ENCODE data around the gene FBXO17.

The FBXO17 gene

DNA sequence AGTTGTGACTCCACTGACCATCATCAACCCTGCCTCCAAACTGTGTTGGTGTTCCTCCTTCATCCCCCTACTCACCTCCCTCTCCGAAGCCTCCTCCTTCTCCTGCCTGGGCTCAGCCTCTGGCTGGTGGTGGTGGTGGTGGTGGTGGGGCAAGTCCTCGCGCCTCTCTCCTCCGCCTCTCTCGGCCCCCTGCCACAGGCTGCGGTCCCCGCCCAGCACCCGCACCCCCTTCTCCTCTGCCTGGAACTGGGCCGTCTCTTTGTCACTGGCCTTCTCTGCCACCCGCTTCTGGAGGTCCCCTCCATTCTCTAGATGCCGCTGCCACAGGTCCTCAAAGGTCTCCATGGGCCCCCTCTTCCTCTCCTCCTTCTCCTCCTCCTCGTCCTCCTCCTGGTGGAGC is 65.1 kb downstream of the FBXO17 start:
- Mint-ChIP-seq H3K27ac (no peak overlapping the region), H3K36me3 (peaks cover 39 to 46% of the 10 kb centered on the region in 2 donors), H3K27me3 (no peaks in the 10 kb centered on the region), H3K9me3 (no peaks in the 10 kb centered on the region), H3K4me1 (peaks cover 10% of the 10 kb centered on the region in 2 donors), H3K4me3 (no peak overlapping the region)
- no peak for ATAC-seq (replicated peaks)
- DNase-seq = no peak

DNA sequence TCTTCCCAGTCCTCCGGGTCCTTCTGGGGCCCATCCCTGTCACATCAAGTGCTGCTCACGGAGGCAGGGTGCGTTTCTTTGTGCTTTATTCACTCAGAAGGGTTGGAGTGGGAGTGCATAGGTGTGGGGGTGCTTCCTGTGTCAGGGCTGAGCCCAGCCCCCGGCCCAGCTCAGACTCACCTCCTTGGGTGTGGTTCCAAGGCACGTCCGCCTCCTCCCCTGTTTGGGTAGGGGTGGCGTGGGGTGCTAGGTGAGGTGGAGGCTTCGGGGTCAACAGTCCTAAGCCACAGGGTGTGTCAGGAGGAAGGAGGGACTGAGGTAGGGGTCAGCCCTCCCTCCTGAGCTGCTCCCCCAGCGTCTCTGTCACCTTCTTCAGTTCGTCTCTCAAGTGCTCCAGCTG is 66.6 kb downstream of the FBXO17 start:
- peaks cover 42 to 53% of the 10 kb centered on the region in 2 donors for H3K36me3 Mint-ChIP-seq

DNA sequence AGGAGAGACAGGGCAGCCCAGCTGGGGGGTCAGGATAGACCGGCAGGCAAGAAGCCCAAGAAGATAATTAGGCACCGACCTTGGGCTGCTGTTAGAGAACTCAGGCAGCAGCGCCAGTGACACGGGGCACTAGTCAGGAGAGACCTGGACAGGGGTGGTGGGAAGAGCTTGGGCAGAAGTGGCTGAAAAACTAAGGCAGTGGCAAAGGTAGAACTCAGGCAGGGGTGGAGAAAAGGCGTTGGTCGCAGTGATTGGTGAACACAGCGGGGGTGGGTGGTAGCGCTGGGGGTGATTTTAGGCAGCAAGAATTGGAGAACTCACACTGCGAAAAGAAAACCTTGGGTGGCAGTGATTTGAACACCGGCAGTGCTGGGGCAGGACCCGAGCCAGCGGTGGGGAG is 67.9 kb downstream of the FBXO17 start:
- DNase-seq = no peak
- peaks cover 8 to 10% of the 10 kb centered on the region in 2 donors for H3K4me1 Mint-ChIP-seq
- H3K27ac Mint-ChIP-seq = peak overlapping the region; percentile 90
- peaks cover 42 to 51% of the 10 kb centered on the region in 2 donors for H3K36me3 Mint-ChIP-seq
- H3K27me3 Mint-ChIP-seq = no peaks in the 10 kb centered on the region
- ATAC-seq (replicated peaks) = no peak
- H3K9me3 Mint-ChIP-seq = no peaks in the 10 kb centered on the region
- H3K4me3 Mint-ChIP-seq = no peak overlapping the region

More for the DNA sequence above, 66.6 kb downstream of the FBXO17 start:
- DNase-seq = no peak
- no peak overlapping the region for H3K4me3 Mint-ChIP-seq
- no peak overlapping the region for H3K27ac Mint-ChIP-seq
- H3K27me3 Mint-ChIP-seq = no peaks in the 10 kb centered on the region
- no peaks in the 10 kb centered on the region for H3K9me3 Mint-ChIP-seq
- peaks cover 14 to 16% of the 10 kb centered on the region in 2 donors for H3K4me1 Mint-ChIP-seq
- ATAC-seq (replicated peaks) = no peak

DNA sequence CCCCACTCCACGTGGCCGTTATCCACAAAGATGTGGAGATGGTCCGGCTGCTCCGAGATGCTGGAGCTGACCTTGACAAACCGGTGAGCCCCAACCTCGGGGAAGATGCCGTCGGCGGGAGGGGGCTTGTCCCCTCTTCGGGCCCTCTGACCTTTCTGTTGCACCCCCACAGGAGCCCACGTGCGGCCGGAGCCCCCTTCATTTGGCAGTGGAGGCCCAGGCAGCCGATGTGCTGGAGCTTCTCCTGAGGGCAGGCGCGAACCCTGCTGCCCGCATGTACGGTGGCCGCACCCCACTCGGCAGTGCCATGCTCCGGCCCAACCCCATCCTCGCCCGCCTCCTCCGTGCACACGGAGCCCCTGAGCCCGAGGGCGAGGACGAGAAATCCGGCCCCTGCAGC is 68.3 kb downstream of the FBXO17 start:
- no peak overlapping the region for H3K27ac Mint-ChIP-seq
- no peak overlapping the region for H3K4me3 Mint-ChIP-seq
- H3K36me3 Mint-ChIP-seq = peaks cover 43 to 51% of the 10 kb centered on the region in 2 donors
- no peaks in the 10 kb centered on the region for H3K9me3 Mint-ChIP-seq
- no peak for DNase-seq
- H3K27me3 Mint-ChIP-seq = no peaks in the 10 kb centered on the region
- no peak for ATAC-seq (replicated peaks)
- peaks cover 7% of the 10 kb centered on the region in 2 donors for H3K4me1 Mint-ChIP-seq

DNA sequence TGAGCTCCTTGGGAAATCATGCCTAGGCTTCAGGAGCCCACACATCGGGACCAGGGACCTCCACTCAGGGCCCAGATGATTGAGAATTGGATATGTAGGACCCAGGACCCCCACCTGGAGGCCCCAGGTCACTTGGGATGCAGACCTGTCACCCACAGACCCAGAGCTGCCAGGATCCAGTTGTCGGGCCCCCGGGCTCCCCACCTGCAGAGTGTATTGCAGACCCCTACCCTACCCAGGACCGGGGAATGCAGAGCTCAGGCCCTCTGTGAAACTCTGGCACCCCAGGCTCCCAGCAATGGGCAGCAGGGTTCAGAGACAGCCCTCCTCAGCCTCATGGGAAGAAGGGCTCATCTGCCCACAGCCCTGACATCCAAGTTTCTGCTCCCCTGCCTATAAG is 69.9 kb downstream of the FBXO17 start:
- no peak for DNase-seq
- H3K9me3 Mint-ChIP-seq = no peaks in the 10 kb centered on the region
- no peaks in the 10 kb centered on the region for H3K27me3 Mint-ChIP-seq
- H3K4me1 Mint-ChIP-seq = peaks cover 10 to 22% of the 10 kb centered on the region in 2 donors
- H3K27ac Mint-ChIP-seq = no peak overlapping the region
- no peak for ATAC-seq (replicated peaks)
- H3K4me3 Mint-ChIP-seq = no peak overlapping the region
- peaks cover 44 to 53% of the 10 kb centered on the region in 2 donors for H3K36me3 Mint-ChIP-seq

DNA sequence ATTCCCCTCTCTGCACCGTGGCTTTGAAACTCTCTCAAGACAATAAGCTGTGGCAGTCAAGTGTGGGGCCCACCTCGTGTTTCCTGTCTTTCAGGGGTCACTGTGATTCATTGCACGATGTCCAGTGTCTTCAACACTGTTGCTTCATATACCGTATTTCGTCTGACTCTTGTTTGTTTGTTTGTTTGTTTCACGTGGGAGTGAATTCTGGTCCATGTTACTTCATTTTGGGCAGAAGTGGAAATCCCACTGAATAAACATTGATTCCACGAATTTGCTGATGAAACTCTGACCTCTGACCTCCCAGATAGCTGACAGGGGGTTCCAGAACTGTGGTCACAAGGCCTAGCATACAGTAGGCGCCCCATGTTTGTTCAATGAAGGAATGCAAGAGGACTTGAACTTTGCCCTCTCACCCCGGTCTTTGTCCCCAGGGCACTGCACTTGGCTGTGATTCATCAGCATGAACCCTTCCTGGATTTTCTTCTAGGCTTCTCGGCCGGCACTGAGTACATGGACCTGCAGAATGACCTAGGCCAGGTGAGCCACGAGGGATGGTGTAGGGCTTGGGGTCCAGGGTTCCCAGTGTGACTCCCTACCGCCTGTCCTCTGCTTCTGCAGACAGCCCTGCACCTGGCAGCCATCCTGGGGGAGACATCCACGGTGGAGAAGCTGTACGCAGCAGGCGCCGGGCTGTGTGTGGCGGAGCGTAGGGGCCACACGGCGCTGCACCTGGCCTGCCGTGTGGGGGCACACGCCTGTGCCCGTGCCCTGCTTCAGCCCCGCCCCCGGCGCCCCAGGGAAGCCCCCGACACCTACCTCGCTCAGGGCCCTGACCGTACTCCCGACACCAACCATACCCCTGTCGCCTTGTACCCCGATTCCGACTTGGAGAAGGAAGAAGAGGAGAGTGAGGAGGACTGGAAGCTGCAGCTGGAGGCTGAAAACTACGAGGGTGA is 70.7 kb downstream of the FBXO17 start:
- H3K4me3 Mint-ChIP-seq = no peak overlapping the region
- peaks cover 10 to 25% of the 10 kb centered on the region in 2 donors for H3K4me1 Mint-ChIP-seq
- ATAC-seq (replicated peaks) (no peak), DNase-seq (no peak)
- no peaks in the 10 kb centered on the region for H3K27me3 Mint-ChIP-seq
- peaks cover 43 to 50% of the 10 kb centered on the region in 2 donors for H3K36me3 Mint-ChIP-seq
- H3K9me3 Mint-ChIP-seq = no peaks in the 10 kb centered on the region
- H3K27ac Mint-ChIP-seq = no peak overlapping the region

DNA sequence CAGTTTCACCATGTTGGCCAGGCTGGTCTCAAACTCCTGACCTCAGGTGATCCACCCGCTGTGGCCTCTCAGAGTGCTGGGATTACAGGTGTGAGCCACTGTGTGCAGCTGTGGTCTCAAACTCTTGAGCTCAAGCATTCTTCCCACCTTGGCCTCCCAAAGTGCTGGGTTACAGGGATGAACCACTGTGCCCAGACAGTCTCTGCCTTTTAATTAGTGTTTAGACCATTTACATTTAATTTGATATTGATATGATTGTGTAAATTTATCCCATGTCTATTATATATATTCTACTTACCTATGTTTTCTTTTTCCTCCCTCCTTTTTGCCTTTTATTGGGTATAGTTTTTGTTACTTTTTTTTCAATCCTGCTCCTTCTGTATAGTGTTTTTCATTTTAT is 73.9 kb downstream of the FBXO17 start:
- no peak overlapping the region for H3K27ac Mint-ChIP-seq
- peaks cover 25 to 52% of the 10 kb centered on the region in 2 donors for H3K4me1 Mint-ChIP-seq
- H3K36me3 Mint-ChIP-seq = peaks cover 25 to 26% of the 10 kb centered on the region in 2 donors
- DNase-seq (no peak), ATAC-seq (replicated peaks) (no peak)
- H3K9me3 Mint-ChIP-seq = no peaks in the 10 kb centered on the region
- peak overlapping the region; percentile 46 for H3K4me3 Mint-ChIP-seq
- H3K27me3 Mint-ChIP-seq = no peaks in the 10 kb centered on the region

DNA sequence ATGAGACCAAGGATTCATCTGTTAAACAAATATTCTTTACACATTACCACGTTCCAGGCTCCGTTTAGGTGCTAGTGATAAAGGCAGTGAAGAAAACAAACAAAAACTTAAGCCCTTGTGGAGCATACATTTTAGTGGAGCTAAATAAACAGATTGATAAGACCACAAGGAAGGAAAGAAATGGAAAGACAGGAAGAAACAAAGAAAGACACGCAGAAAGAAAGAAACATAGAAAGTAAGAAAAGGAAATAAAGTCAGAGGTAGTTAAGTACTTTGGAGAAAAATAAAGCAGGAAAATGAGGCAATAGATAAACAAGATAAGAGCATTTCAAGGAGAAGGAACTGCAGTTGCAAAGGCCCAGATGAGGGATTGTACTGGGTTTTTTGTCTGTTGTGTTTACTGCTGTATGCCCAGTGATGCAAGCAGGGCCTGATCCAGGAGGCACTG is 74.8 kb downstream of the FBXO17 start:
- no peaks in the 10 kb centered on the region for H3K9me3 Mint-ChIP-seq
- ATAC-seq (replicated peaks) (no peak), DNase-seq (no peak)
- peak overlapping the region; percentile 57 for H3K27ac Mint-ChIP-seq
- H3K27me3 Mint-ChIP-seq = no peaks in the 10 kb centered on the region
- peaks cover 25 to 55% of the 10 kb centered on the region in 2 donors for H3K4me1 Mint-ChIP-seq
- H3K36me3 Mint-ChIP-seq = peaks cover 24 to 26% of the 10 kb centered on the region in 2 donors
- peak overlapping the region; percentile 76 to 94 for H3K4me3 Mint-ChIP-seq

DNA sequence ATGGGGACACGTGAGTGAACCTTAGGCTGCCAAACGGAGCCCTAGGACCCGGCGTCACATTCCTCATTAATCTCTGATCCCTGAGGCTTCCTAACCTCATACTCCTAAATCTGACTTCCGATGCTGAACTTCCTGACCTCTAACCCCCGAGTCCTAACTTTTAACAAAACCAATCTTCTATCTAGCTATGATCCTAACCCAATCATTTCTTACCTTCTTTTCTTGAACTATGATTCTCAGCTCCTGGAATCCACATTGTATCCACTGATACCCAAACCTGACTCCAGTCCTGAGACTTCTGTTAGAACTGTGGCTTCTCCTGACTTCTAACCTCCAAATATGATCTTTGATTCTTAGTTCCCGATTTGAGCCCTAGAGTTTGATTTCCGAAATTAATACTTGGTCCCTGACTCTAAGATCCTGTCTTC is 75.3 kb downstream of the FBXO17 start:
- H3K4me3 Mint-ChIP-seq = peak overlapping the region; percentile 90 to 94
- ATAC-seq (replicated peaks) (no peak), DNase-seq (no peak)
- no peaks in the 10 kb centered on the region for H3K9me3 Mint-ChIP-seq
- H3K4me1 Mint-ChIP-seq = peaks cover 25 to 60% of the 10 kb centered on the region in 2 donors
- peak overlapping the region; percentile 97 for H3K27ac Mint-ChIP-seq
- H3K36me3 Mint-ChIP-seq = peaks cover 21 to 22% of the 10 kb centered on the region in 2 donors
- H3K27me3 Mint-ChIP-seq = no peaks in the 10 kb centered on the region

DNA sequence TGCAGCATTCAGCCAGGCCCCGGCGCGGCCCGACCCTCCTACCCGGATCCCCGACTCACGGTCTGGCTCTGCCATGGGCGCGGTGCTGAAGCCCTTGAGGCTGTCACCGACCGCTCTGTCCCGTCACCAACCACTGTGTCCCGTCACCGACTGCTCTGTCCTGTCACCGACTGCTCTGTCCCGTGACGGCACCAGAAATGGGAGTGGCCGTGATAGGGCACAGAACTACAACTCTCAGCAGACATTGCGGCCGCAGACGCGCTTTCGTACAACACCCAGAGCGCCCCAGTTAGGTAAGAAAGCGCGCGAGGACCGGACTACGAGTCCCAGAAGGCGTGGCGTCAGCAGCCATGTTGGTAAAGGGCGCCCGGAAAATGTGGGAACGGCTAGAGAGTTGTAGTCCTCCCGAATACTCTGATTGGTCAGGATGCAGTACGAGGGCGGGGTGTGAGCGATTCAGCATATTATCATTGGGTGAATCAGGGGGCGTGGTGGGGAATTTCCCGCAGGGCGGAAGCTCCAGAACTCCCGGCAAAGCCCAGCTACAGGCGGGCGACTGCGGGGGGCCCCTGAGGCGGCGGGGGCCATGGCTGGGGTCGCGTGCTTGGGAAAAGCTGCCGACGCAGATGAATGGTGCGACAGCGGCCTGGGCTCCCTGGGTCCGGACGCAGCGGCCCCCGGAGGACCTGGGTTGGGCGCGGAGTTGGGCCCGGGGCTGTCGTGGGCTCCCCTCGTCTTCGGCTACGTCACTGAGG is 75.9 kb downstream of the FBXO17 start, which contains the start of the genes NFKBIB and SIRT2:
TSS of gene NFKBIB (plus strand) at position 523 of the 755 bp plus-strand sequence. CDS start at position 587, 64 bp downstream.
TSS of gene SIRT2 (minus strand) at position 172 of the 755 bp plus-strand sequence. CDS start at position 75, 97 bp downstream.
- DNase-seq = peak; percentile 100
- H3K27ac Mint-ChIP-seq = peak within 1 kb of the TSS; percentile 97
- no peaks in the 10 kb centered on the region for H3K9me3 Mint-ChIP-seq
- peak within 1 kb of the TSS; percentile 90 to 94 for H3K4me3 Mint-ChIP-seq
- H3K36me3 Mint-ChIP-seq = peaks cover 17 to 22% of the 10 kb centered on the region in 2 donors
- no peaks in the 10 kb centered on the region for H3K27me3 Mint-ChIP-seq
- ATAC-seq (replicated peaks) = peak; percentile 95
- peaks cover 31 to 64% of the 10 kb centered on the region in 2 donors for H3K4me1 Mint-ChIP-seq

DNA sequence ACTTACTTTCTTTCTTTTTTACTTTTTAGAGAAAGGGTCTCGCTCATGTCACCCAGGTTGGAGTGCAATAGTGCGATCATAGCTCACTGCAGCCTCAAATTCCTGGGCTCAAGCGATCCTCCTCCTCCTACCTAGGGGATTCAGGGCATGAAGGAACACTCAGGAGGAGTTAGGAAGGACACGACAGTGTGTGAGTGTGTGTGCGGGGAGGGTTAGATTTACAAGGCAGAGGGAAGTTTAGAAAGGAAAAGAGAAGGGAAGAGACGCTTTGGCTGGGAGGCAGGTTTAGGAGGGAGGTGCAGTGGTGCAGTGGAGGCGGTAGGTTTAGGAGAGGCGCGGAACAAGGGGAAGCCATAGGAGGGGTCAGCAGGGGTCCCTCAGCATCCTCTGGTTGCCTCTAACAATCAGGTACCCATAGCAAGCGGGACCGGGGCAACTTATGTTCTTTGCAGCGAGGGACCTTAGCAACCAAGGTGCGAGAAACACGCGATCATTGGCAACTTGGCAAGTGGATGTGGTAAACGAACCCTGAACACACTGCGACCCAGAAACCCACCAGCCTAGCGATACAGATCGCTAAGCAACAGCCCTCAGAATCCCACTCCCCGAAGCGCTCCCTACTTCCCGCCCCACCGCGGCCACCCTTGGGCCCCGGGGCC is 76.6 kb downstream of the FBXO17 start:
- peak overlapping the region; percentile 97 for H3K27ac Mint-ChIP-seq
- H3K4me1 Mint-ChIP-seq = peaks cover 28 to 61% of the 10 kb centered on the region in 2 donors
- H3K27me3 Mint-ChIP-seq = no peaks in the 10 kb centered on the region
- H3K9me3 Mint-ChIP-seq = no peaks in the 10 kb centered on the region
- H3K4me3 Mint-ChIP-seq = peak overlapping the region; percentile 90 to 94
- peaks cover 13 to 19% of the 10 kb centered on the region in 2 donors for H3K36me3 Mint-ChIP-seq
- no peak for DNase-seq
- no peak for ATAC-seq (replicated peaks)

DNA sequence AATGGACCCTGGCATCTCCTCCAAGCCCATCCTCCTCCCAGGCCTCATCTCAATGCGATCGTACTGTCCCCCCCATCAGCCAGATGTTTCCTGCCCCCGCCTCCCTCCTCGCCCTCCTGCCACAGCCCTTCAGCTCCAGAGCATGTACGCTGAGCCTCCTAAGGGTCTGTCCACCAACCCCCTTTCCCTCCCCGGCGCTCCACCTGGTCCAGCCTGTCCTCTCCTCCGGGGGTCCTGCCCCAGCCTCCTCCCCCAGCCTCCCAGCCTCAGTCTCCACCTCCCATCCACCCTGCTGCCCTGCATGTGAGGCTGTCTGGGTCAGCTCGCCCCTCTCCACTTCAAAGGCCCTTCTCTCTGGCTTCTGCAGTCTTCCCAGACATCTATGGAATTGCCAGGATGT is 80.6 kb downstream of the FBXO17 start:
- no peak overlapping the region for H3K4me3 Mint-ChIP-seq
- H3K4me1 Mint-ChIP-seq = peaks cover 25 to 43% of the 10 kb centered on the region in 2 donors
- ATAC-seq (replicated peaks) (no peak), DNase-seq (no peak)
- peak overlapping the region; percentile 84 for H3K27ac Mint-ChIP-seq
- H3K9me3 Mint-ChIP-seq = no peaks in the 10 kb centered on the region
- no peaks in the 10 kb centered on the region for H3K27me3 Mint-ChIP-seq
- H3K36me3 Mint-ChIP-seq = peaks cover 10 to 14% of the 10 kb centered on the region in 2 donors

DNA sequence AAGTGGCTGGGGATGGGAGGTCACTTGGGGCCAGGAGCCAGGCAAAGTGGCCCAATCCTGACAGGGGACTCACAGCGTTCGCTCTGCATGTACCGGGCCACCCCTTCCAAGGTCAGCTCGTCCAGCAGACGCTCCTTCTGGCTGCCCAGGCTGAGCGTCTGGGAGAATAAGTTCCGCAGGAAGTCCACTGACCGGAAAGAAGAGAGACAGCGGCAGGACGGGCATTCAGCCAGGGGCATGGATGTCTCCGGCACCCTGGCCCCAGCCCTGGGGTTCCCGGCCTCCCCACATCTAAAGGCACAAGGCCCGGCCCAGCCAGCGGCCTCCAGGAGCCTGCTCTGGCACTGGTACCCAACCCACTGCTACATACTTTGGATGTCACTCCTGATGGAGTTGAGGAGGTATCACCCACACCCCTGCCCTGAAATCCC is 82.2 kb downstream of the FBXO17 start:
- H3K27me3 Mint-ChIP-seq = no peaks in the 10 kb centered on the region
- no peak overlapping the region for H3K4me3 Mint-ChIP-seq
- H3K27ac Mint-ChIP-seq = no peak overlapping the region
- H3K4me1 Mint-ChIP-seq = peaks cover 18 to 31% of the 10 kb centered on the region in 2 donors
- DNase-seq (no peak), ATAC-seq (replicated peaks) (no peak)
- H3K36me3 Mint-ChIP-seq = peaks cover 22 to 23% of the 10 kb centered on the region in 2 donors
- H3K9me3 Mint-ChIP-seq = no peaks in the 10 kb centered on the region

DNA sequence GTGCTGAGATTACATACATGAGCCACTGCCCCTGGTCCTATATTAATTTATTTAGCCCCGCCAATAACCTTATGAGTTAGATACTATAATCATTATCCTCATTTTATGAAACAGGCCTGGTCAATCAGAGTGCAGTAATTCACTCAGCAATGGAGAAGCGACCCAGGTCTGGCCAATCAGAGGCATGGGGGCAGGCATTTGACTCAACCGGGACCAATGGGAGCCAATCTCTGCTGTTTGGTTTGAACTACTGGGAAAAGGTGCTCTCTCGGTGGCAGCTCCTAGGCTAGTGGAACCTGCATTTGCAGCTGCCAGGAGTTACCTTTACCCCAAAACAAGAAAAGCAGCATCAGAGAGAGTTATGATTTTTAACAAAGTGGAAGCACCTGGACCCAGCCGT is 82.7 kb downstream of the FBXO17 start:
- DNase-seq (no peak), ATAC-seq (replicated peaks) (no peak)
- H3K4me3 Mint-ChIP-seq = no peak overlapping the region
- H3K9me3 Mint-ChIP-seq = no peaks in the 10 kb centered on the region
- H3K4me1 Mint-ChIP-seq = peaks cover 15 to 26% of the 10 kb centered on the region in 2 donors
- peaks cover 22 to 23% of the 10 kb centered on the region in 2 donors for H3K36me3 Mint-ChIP-seq
- H3K27me3 Mint-ChIP-seq = no peaks in the 10 kb centered on the region
- no peak overlapping the region for H3K27ac Mint-ChIP-seq
